Measurements from ENCODE around the gene GSTO1. TPM values are rescaled to one million over a fixed set of nuclear protein-coding genes. Genes with fewer than 3 reads are reported as not detected.
A peak's percentile ranks its signal among the peaks of the same experiment; 100 is the strongest.

The GSTO1 gene
- total and polyA plus RNA-seq, 2 of the 13 experiments (the other 11 are each of a cell fraction or from before 2014, with no cell fraction given), result 228 to 300 TPM

DNA sequence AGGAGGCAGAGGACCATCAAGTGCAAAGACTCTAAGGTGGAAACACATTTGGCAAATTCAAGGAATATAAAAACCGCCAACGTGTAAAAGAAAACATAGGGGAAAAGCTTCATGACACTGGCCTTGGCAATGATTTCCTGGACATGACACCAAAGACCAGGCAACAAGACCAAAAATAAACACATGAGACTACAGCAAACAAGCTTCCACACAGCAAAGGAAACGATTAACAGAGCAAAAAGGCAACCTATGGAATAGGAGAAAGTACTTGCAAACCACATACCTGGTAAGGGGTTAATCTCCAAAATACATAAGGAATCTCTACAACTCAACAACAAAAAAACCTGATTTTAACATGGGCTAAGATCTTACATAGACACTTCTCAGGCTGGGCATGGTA, 3.5 kb downstream of the GSTO1 start:
- FAIRE-seq (no peak), ATAC-seq (no peak), DNase-seq (ENCODE audit: low spot score) (no peak)
- Histone ChIP-seq H3K27ac (ENCODE audit: extremely low read length, insufficient read depth, low read length) (peak overlapping the region; percentile 37), H3K4me1 (ENCODE audit: insufficient read depth, low read length) (peaks cover 81% of the 10 kb centered on the region), H3K4me2 (ENCODE audit: low read depth, low read length) (peak overlapping the region; percentile 84), H3K79me2 (ENCODE audit: insufficient read depth, low read length) (peaks cover 74% of the 10 kb centered on the region), H3K9ac (ENCODE audit: insufficient read depth, low read depth, low read length) (no peak overlapping the region), H4K20me1 (ENCODE audit: insufficient read depth, low read length) (peaks cover 5% of the 10 kb centered on the region; the same call in 1 of the 2 replicates), H2AFZ (ENCODE audit: low read length) (no peak overlapping the region), H3K27me3 (ENCODE audit: control insufficient read depth in 1 of 2, insufficient read depth in 2 of 2, low read length in 2 of 2) (no peaks in the 10 kb centered on the region; a peak in 1 of 5 replicates), H3K4me3 (replicated peaks in 1 of 3; ENCODE audit: insufficient read depth in 1 of 3, low read depth in 2 of 3, low read length in 3 of 3) (peak overlapping the region in 1 of 3 experiments; percentile 88; a peak in 1 of 6 replicates), H3K9me3 (ENCODE audit: low read length) (no peaks in the 10 kb centered on the region), H3K36me3 (replicated peaks in 1 of 2; ENCODE audit: control insufficient read depth in 1 of 2, insufficient read depth in 2 of 2, low read length in 2 of 2) (peaks cover 7 to 54% of the 10 kb centered on the region in 2 experiments; a peak in 4 of 5 replicates)
- ChIA-PET CTCF (ENCODE audit: low intra/inter-chr PET ratio, low total read pairs) (no interaction called here), POLR2A (interaction anchor here (0.7 to 6.7 kb wide), 6 partner anchors 17 to 80 kb away, joined by 3 to 51 read pairs (median 4); partner anchors contain the start of genes CFAP43 and ITPRIP)
- in situ Hi-C loops (cut with HindIII; ENCODE audit: extremely low pct_ligation_motif_present, low pct_unique_long_range_greater_than_20kb), result no loop called here
- WGBS (ENCODE audit: low lambda C conversion rate), result 30% methylated on average over 3 of the region's 3 CpGs
- BruUV-seq (replicated peaks), result no TSS peak
- intact Hi-C loops (cut with micrococcal nuclease; ENCODE audit: unreplicated experiment), result loop anchor here (10.0 kb wide), 1 partner anchor 133 kb away; the partner anchor contains the start of gene SFR1
- TF ChIP-seq, protein P1, sequence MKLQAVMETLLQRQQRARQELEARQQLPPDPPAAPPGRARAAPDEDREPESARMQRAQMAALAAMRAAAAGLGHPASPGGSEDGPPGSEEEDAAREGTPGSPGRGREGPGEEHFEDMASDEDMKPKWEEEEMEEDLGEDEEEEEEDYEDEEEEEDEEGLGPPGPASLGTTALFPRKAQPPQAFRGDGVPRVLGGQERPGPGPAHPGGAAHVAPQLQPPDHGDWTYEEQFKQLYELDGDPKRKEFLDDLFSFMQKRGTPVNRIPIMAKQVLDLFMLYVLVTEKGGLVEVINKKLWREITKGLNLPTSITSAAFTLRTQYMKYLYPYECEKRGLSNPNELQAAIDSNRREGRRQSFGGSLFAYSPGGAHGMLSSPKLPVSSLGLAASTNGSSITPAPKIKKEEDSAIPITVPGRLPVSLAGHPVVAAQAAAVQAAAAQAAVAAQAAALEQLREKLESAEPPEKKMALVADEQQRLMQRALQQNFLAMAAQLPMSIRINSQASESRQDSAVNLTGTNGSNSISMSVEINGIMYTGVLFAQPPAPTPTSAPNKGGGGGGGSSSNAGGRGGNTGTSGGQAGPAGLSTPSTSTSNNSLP (IDR thresholded peaks at IDR 0.05; ENCODE audit: low read depth, low read length), result peak; percentile 46; the same call in 1 of the 2 replicates
- peak; percentile 78 for TF ChIP-seq RARA (CRISPR knock-in tag; IDR thresholded peaks at IDR 0.05)
- TF ChIP-seq HMG20A (CRISPR knock-in tag; IDR thresholded peaks at IDR 0.05; ENCODE audit: borderline replicate concordance), result peak; percentile 32; the same call in 1 of the 2 replicates
- 0 out of 2 replicates have a peak, but pooled peaks have one; percentile 27 for TF ChIP-seq KDM6A (CRISPR knock-in tag; IDR thresholded peaks at IDR 0.05; ENCODE audit: low read depth)
- TF ChIP-seq, protein P2, sequence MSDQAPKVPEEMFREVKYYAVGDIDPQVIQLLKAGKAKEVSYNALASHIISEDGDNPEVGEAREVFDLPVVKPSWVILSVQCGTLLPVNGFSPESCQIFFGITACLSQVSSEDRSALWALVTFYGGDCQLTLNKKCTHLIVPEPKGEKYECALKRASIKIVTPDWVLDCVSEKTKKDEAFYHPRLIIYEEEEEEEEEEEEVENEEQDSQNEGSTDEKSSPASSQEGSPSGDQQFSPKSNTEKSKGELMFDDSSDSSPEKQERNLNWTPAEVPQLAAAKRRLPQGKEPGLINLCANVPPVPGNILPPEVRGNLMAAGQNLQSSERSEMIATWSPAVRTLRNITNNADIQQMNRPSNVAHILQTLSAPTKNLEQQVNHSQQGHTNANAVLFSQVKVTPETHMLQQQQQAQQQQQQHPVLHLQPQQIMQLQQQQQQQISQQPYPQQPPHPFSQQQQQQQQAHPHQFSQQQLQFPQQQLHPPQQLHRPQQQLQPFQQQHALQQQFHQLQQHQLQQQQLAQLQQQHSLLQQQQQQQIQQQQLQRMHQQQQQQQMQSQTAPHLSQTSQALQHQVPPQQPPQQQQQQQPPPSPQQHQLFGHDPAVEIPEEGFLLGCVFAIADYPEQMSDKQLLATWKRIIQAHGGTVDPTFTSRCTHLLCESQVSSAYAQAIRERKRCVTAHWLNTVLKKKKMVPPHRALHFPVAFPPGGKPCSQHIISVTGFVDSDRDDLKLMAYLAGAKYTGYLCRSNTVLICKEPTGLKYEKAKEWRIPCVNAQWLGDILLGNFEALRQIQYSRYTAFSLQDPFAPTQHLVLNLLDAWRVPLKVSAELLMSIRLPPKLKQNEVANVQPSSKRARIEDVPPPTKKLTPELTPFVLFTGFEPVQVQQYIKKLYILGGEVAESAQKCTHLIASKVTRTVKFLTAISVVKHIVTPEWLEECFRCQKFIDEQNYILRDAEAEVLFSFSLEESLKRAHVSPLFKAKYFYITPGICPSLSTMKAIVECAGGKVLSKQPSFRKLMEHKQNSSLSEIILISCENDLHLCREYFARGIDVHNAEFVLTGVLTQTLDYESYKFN (CRISPR knock-in tag; conservative IDR thresholded peaks at IDR 0.05), result peak; percentile 68
- TF ChIP-seq SAP130 (CRISPR knock-in tag; IDR thresholded peaks at IDR 0.05; ENCODE audit: low read depth), result peak; percentile 77
- peak; percentile 58; the same call in 1 of the 2 replicates for TF ChIP-seq MIER3 (CRISPR knock-in tag; IDR thresholded peaks at IDR 0.05; ENCODE audit: borderline replicate concordance)
- TF ChIP-seq ZNF614 (CRISPR knock-in tag; IDR thresholded peaks at IDR 0.05; ENCODE audit: borderline replicate concordance), result 0 out of 2 replicates have a peak, but pooled peaks have one; percentile 43
- peak; percentile 15; the same call in 1 of the 2 replicates for TF ChIP-seq FOXP1 (IDR thresholded peaks at IDR 0.05)
- peak; percentile 83 for TF ChIP-seq FOXP1 (CRISPR knock-in tag; IDR thresholded peaks at IDR 0.05)
- peak; percentile 78 for TF ChIP-seq MEF2D (CRISPR knock-in tag; IDR thresholded peaks at IDR 0.05)
- TF ChIP-seq, protein P3, sequence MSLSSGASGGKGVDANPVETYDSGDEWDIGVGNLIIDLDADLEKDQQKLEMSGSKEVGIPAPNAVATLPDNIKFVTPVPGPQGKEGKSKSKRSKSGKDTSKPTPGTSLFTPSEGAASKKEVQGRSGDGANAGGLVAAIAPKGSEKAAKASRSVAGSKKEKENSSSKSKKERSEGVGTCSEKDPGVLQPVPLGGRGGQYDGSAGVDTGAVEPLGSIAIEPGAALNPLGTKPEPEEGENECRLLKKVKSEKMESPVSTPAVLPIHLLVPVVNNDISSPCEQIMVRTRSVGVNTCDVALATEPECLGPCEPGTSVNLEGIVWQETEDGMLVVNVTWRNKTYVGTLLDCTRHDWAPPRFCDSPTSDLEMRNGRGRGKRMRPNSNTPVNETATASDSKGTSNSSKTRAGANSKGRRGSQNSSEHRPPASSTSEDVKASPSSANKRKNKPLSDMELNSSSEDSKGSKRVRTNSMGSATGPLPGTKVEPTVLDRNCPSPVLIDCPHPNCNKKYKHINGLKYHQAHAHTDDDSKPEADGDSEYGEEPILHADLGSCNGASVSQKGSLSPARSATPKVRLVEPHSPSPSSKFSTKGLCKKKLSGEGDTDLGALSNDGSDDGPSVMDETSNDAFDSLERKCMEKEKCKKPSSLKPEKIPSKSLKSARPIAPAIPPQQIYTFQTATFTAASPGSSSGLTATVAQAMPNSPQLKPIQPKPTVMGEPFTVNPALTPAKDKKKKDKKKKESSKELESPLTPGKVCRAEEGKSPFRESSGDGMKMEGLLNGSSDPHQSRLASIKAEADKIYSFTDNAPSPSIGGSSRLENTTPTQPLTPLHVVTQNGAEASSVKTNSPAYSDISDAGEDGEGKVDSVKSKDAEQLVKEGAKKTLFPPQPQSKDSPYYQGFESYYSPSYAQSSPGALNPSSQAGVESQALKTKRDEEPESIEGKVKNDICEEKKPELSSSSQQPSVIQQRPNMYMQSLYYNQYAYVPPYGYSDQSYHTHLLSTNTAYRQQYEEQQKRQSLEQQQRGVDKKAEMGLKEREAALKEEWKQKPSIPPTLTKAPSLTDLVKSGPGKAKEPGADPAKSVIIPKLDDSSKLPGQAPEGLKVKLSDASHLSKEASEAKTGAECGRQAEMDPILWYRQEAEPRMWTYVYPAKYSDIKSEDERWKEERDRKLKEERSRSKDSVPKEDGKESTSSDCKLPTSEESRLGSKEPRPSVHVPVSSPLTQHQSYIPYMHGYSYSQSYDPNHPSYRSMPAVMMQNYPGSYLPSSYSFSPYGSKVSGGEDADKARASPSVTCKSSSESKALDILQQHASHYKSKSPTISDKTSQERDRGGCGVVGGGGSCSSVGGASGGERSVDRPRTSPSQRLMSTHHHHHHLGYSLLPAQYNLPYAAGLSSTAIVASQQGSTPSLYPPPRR (CRISPR knock-in tag; IDR thresholded peaks at IDR 0.05; ENCODE audit: borderline replicate concordance), result peak; percentile 56; the same call in 1 of the 2 replicates
- no peak for TF ChIP-seq ZBTB21 (CRISPR knock-in tag; IDR thresholded peaks at IDR 0.05)
- TF ChIP-seq, protein P4, sequence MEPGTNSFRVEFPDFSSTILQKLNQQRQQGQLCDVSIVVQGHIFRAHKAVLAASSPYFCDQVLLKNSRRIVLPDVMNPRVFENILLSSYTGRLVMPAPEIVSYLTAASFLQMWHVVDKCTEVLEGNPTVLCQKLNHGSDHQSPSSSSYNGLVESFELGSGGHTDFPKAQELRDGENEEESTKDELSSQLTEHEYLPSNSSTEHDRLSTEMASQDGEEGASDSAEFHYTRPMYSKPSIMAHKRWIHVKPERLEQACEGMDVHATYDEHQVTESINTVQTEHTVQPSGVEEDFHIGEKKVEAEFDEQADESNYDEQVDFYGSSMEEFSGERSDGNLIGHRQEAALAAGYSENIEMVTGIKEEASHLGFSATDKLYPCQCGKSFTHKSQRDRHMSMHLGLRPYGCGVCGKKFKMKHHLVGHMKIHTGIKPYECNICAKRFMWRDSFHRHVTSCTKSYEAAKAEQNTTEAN (CRISPR knock-in tag; conservative IDR thresholded peaks at IDR 0.05), result no peak

All from HepG2 (cell line).